H1 (cell line): ENCODE measurements around the gene TYK2. TPM values are rescaled to one million over a fixed set of nuclear protein-coding genes. Genes with fewer than 3 reads are reported as not detected.
A peak's percentile ranks its signal among the peaks of the same experiment; 100 is the strongest.

Experiments used
- CTCF ChIA-PET: fragments of 300-600 bp; sonication (Branson Sonifier 250); formaldehyde crosslinking; loops from one replicate; lab custom pipeline; 2021; ENCODE audit not compliant: partially characterized antibody; lab: Charles Lee
- POLR2A ChIA-PET: fragments of 300-600 bp; sonication (Branson Sonifier 250); formaldehyde crosslinking; loops from one replicate; lab custom pipeline; 2021; ENCODE audit warnings: inconsistent platforms; ENCODE audit not compliant: partially characterized antibody; lab: Charles Lee
- DNase-seq, 2 experiments: peaks; one replicate each; pipeline versions ENCODE4 v3.0.0 to v3.0.0-alpha.2; 2010 to 2022; ENCODE audit warnings: low spot score in 2 of 2, low read depth in 1 of 2, mixed read lengths in 1 of 2
- FAIRE-seq: peaks from 2 replicates; lab custom pipeline; 2011; peaks lifted over from hg19 to GRCh38; lab: Jason Lieb, UNC
- H2AFZ ChIP-seq: 2 replicates; pipeline ENCODE4 v1.8.1; 2012; ENCODE audit warnings: low read length, inconsistent platforms
- H2AK5ac ChIP-seq: 2 replicates; pipeline ENCODE4 v1.6.1; 2013; ENCODE audit warnings: low read depth, low read length
- H2BK120ac ChIP-seq: replicated peaks from 2 replicates; pipeline ENCODE3; 2013; ENCODE audit warnings: low read depth, low read length, inconsistent platforms
- H2BK12ac ChIP-seq: 2 replicates; pipeline ENCODE4 v1.6.1; 2013; ENCODE audit warnings: low read depth, low read length
- H2BK15ac ChIP-seq: 2 replicates; pipeline ENCODE4 v1.6.1; 2013; ENCODE audit warnings: low read length
- H2BK20ac ChIP-seq: 2 replicates; pipeline ENCODE4 v1.6.1; 2013; ENCODE audit warnings: low read length
- H2BK5ac ChIP-seq: 2 replicates; pipeline ENCODE4 v1.6.1; 2013; ENCODE audit warnings: low read depth, low read length
- H3K14ac ChIP-seq: 2 replicates; pipeline ENCODE4 v1.6.1; 2013; ENCODE audit warnings: inconsistent platforms; ENCODE audit not compliant: insufficient read length
- H3K18ac ChIP-seq: 2 replicates; pipeline ENCODE4 v1.6.1; 2013; ENCODE audit warnings: low read length; ENCODE audit errors: extremely low read depth
- H3K23ac ChIP-seq: 2 replicates; pipeline ENCODE4 v1.6.1; 2013; ENCODE audit warnings: inconsistent platforms; ENCODE audit not compliant: insufficient read length
- H3K23me2 ChIP-seq: 2 replicates; pipeline ENCODE4 v1.6.1; 2013; ENCODE audit warnings: low read depth, low read length
- H3K27ac ChIP-seq: 2 replicates; pipeline ENCODE4 v1.6.1; 2011; ENCODE audit warnings: low read depth, low read length, inconsistent platforms
- H3K27me3 ChIP-seq, 4 experiments: replicated peaks in 1 of 4; 1 replicate in 1 of 4; 2 replicates in 3 of 4; pipeline versions ENCODE4 v1.6.1 to v1.8.1; 2011 to 2013; ENCODE audit warnings: low read length in 3 of 4, mild to moderate bottlenecking in 3 of 4, inconsistent platforms in 2 of 4, mixed read lengths in 2 of 4, moderate library complexity in 1 of 4; ENCODE audit not compliant: control insufficient read depth in 3 of 4, insufficient read depth in 3 of 4; ENCODE audit errors: extremely low read depth in 1 of 4
- H3K36me3 ChIP-seq, 4 experiments: 2 replicates each; pipeline versions ENCODE4 v1.6.1 to v1.8.1; 2011 to 2013; ENCODE audit warnings: mild to moderate bottlenecking in 4 of 4, low read length in 3 of 4, moderate library complexity in 2 of 4, control low read depth in 1 of 4, inconsistent platforms in 1 of 4; ENCODE audit not compliant: insufficient read depth in 4 of 4, control insufficient read depth in 2 of 4
- H3K4ac ChIP-seq: replicated peaks from 2 replicates; pipeline ENCODE3; 2013; ENCODE audit warnings: low read length, low read depth, mixed read lengths, inconsistent platforms; ENCODE audit not compliant: insufficient read length
- H3K4me1 ChIP-seq, 4 experiments: replicated peaks in 1 of 4; 1 replicate in 1 of 4; 2 replicates in 3 of 4; pipeline versions ENCODE4 v1.6.1 to v1.8.1; 2011 to 2013; ENCODE audit warnings: low read length in 3 of 4, inconsistent platforms in 2 of 4, mixed read lengths in 1 of 4; ENCODE audit not compliant: insufficient read depth in 4 of 4, control insufficient read depth in 3 of 4
- H3K4me2 ChIP-seq, 2 experiments: 2 replicates each; pipeline versions ENCODE4 v1.6.1 to v1.8.1; 2011 to 2013; ENCODE audit warnings: low read depth in 2 of 2, low read length in 2 of 2, control low read depth in 1 of 2, inconsistent platforms in 1 of 2, mild to moderate bottlenecking in 1 of 2; ENCODE audit not compliant: insufficient read depth in 1 of 2
- H3K4me3 ChIP-seq, 4 experiments: fragments of 200-600, 300-600 bp in 1 of 4; sonication (generic), shearing (Covaris generic), sonication (Bioruptor Twin) in 1 of 4; 2 replicates each; pipeline versions ENCODE4 v1.5.1 to v1.8.1; 2011 to 2016; ENCODE audit warnings: low read length in 4 of 4, low read depth in 3 of 4, control low read depth in 2 of 4, inconsistent platforms in 2 of 4, mild to moderate bottlenecking in 2 of 4, mixed read lengths in 1 of 4, moderate library complexity in 1 of 4; ENCODE audit not compliant: insufficient read depth in 2 of 4; ENCODE audit errors: extremely low read depth in 1 of 4
- H3K56ac ChIP-seq: replicated peaks from 2 replicates; pipeline ENCODE3; 2013; ENCODE audit warnings: low read depth, mild to moderate bottlenecking, mixed read lengths, low read length, inconsistent platforms; ENCODE audit not compliant: insufficient read length
- H3K79me1 ChIP-seq: 2 replicates; pipeline ENCODE4 v1.6.1; 2013; ENCODE audit warnings: low read depth, low read length, control low read depth
- H3K79me2 ChIP-seq, 2 experiments: 2 replicates each; pipeline versions ENCODE4 v1.6.1 to v1.8.1; 2012 to 2013; ENCODE audit warnings: low read length in 2 of 2, mild to moderate bottlenecking in 2 of 2, inconsistent platforms in 1 of 2; ENCODE audit not compliant: insufficient read depth in 2 of 2, control insufficient read depth in 1 of 2
- H3K9ac ChIP-seq, 4 experiments: replicated peaks in 1 of 4; 1 replicate in 1 of 4; 2 replicates in 3 of 4; pipeline versions ENCODE4 v1.6.1 to v1.8.1; 2011 to 2013; ENCODE audit warnings: low read depth in 3 of 4, low read length in 3 of 4, control low read depth in 2 of 4, mild to moderate bottlenecking in 2 of 4, moderate library complexity in 2 of 4, inconsistent platforms in 1 of 4; ENCODE audit errors: extremely low read depth in 1 of 4
- H3K9me3 ChIP-seq, 2 experiments: 2 replicates each; pipeline versions ENCODE4 v1.6.1 to v1.8.1; 2012 to 2013; ENCODE audit warnings: mild to moderate bottlenecking in 2 of 2, moderate library complexity in 2 of 2, control low read depth in 1 of 2, inconsistent platforms in 1 of 2, low read depth in 1 of 2, low read length in 1 of 2, mixed read lengths in 1 of 2; ENCODE audit not compliant: insufficient read depth in 2 of 2
- H4K20me1 ChIP-seq, 2 experiments: replicated peaks in 1 of 2; 2 replicates each; pipeline versions ENCODE3 to v1.8.1; 2011 to 2013; ENCODE audit warnings: inconsistent platforms in 2 of 2, low read length in 2 of 2, mild to moderate bottlenecking in 1 of 2; ENCODE audit not compliant: insufficient read depth in 2 of 2, control insufficient read depth in 1 of 2
- H4K5ac ChIP-seq: 2 replicates; pipeline ENCODE4 v1.6.1; 2013; ENCODE audit warnings: low read length, low read depth, mixed read lengths, inconsistent platforms; ENCODE audit not compliant: insufficient read length
- H4K8ac ChIP-seq: 2 replicates; pipeline ENCODE4 v1.8.0; 2013; ENCODE audit warnings: mild to moderate bottlenecking, moderate library complexity, low read length, inconsistent platforms; ENCODE audit not compliant: insufficient read depth; ENCODE audit errors: extremely low read depth
- H4K91ac ChIP-seq: replicated peaks from 2 replicates; pipeline ENCODE3; 2013; ENCODE audit warnings: low read length, mixed read lengths, inconsistent platforms; ENCODE audit not compliant: insufficient read length
- BCL11A ChIP-seq, 2 experiments: IDR thresholded peaks; one replicate each; pipeline ENCODE4 v1.6.1; 2011; ENCODE audit warnings: low read depth in 2 of 2, low read length in 2 of 2, mild to moderate bottlenecking in 2 of 2
- CBX5 ChIP-seq: fragments of 300-800, 300-1000 bp; sonication (generic); IDR thresholded peaks from 2 replicates; pipeline ENCODE4 v1.7.1; 2016; ENCODE audit warnings: antibody characterized with exemption, low read length, low read depth
- CEBPB ChIP-seq: IDR thresholded peaks from 2 replicates; pipeline ENCODE4 v1.6.1; 2012; ENCODE audit warnings: low read depth, low read length
- CREB1 ChIP-seq: IDR thresholded peaks from 2 replicates; pipeline ENCODE4 v1.6.1; 2012; ENCODE audit warnings: inconsistent platforms
- EP300 ChIP-seq, 2 experiments: IDR thresholded peaks; 1 replicate in 1 of 2; 2 replicates in 1 of 2; pipeline ENCODE4 v1.6.1; 2011 to 2012; ENCODE audit warnings: low read depth in 2 of 2, low read length in 2 of 2, mild to moderate bottlenecking in 2 of 2, borderline replicate concordance in 1 of 2, inconsistent platforms in 1 of 2, moderate library complexity in 1 of 2
- EZH2 ChIP-seq: fragments of 200-600 bp; sonication (generic); IDR thresholded peaks from 2 replicates; pipeline ENCODE4 v1.7.1; 2012; ENCODE audit warnings: low read depth, mild to moderate bottlenecking, moderate library complexity, low read length, inconsistent platforms; ENCODE audit not compliant: severe bottlenecking
- HDAC6 ChIP-seq: IDR thresholded peaks from one replicate; pipeline ENCODE4 v1.7.1; 2012; ENCODE audit warnings: low read depth, mild to moderate bottlenecking, inconsistent platforms, low read length, moderate library complexity
- POLR2AphosphoS5 ChIP-seq: IDR thresholded peaks from 2 replicates; pipeline ENCODE4 v1.6.1; 2011; ENCODE audit warnings: low read depth, low read length
- POU5F1 ChIP-seq: IDR thresholded peaks from 2 replicates; pipeline ENCODE4 v1.6.1; 2011; ENCODE audit warnings: low read depth, mild to moderate bottlenecking, low read length, moderate library complexity
- RAD21 ChIP-seq, 2 experiments: IDR thresholded peaks in 1 of 2; conservative IDR thresholded peaks in 1 of 2; 2 replicates each; pipeline ENCODE4 v1.6.1; 2011; ENCODE audit warnings: low read depth in 2 of 2, low read length in 2 of 2, improper control_type of control experiment in 1 of 2, inconsistent platforms in 1 of 2, mild to moderate bottlenecking in 1 of 2, moderate library complexity in 1 of 2
- RFX5 ChIP-seq: IDR thresholded peaks from 2 replicates; pipeline ENCODE4 v1.6.1; 2011; ENCODE audit warnings: low read depth, low read length, improper control_type of control experiment, borderline replicate concordance
- TBP ChIP-seq: IDR thresholded peaks from 2 replicates; pipeline ENCODE4 v1.6.1; 2011; ENCODE audit warnings: low read depth, low read length, improper control_type of control experiment
- WGBS, 2 experiments: shearing (Covaris generic) in 1 of 2; methylation state at CpG; one replicate each; pipeline versions ENCODE4 v1.1.6 to v1.1.7; 2013 to 2015; ENCODE audit warnings: low lambda C conversion rate in 2 of 2, mixed read lengths in 2 of 2, inconsistent platforms in 1 of 2, low coverage in 1 of 2, missing lambda C conversion rate in 1 of 2; ENCODE audit not compliant: insufficient replicate concordance in 2 of 2, insufficient coverage in 1 of 2, insufficient read length in 1 of 2; ENCODE audit errors: extremely low coverage in 1 of 2, missing lambda C conversion rate in 1 of 2; 5-methylcytosine and 5-hydroxymethylcytosine counted together
- polyA plus RNA-seq, 7 experiments: library from polyadenylated mRNA; depleted of rRNA in 3 of 7; stranded (reverse) in 5 of 7; unstranded in 2 of 7; fragments of >200 nt in 5 of 7; fragments of 200-250 nt in 2 of 7; gene quantifications; 1 replicate in 5 of 7; 2 replicates in 1 of 7; 4 replicates in 1 of 7; pipeline versions ENCODE4 v1.2.1 to v1.2.3, GENCODE V29; 2011 to 2013; ENCODE audit warnings: missing spikeins in 2 of 7, mixed read lengths in 2 of 7
- total RNA-seq: library from RNA; stranded (reverse); fragmentation: NEBNext Ultra II Directional; extraction: Animal tissue kit (Norgen Biotek cat#: 25700); gene quantifications from 2 replicates; pipeline ENCODE4 v1.2.1, GENCODE V29; 2021

Gene TYK2
- total and polyA plus RNA-seq, 2 of the 8 experiments (the other 6 are each of a cell fraction or from before 2014, with no cell fraction given) = 32.1 to 40.8 TPM

- Histone ChIP-seq H2BK20ac (no peak overlapping the region; the same call in 1 of the 2 replicates), H2BK15ac (no peak overlapping the region), H3K9me3 (peaks cover 0 to 2% of the 10 kb centered on the region in 2 experiments; a peak in 1 of 4 replicates), H3K27me3 (peaks cover 39 to 82% (median 71%) of the 10 kb centered on the region in 4 experiments), H2AFZ (no peak overlapping the region), H4K91ac (peak overlapping the region; percentile 22), H2BK12ac (no peak overlapping the region), H3K4me1 (peaks cover 5 to 26% (median 13%) of the 10 kb centered on the region in 4 experiments), H2BK120ac (no peak overlapping the region), H3K9ac (no peak overlapping the region), H3K36me3 (no peaks in the 10 kb centered on the region), H3K14ac (no peak overlapping the region), H4K5ac (no peak overlapping the region), H3K56ac (no peak overlapping the region), H4K8ac (no peak overlapping the region), H3K18ac (no peak overlapping the region), H3K79me1 (no peaks in the 10 kb centered on the region), H2AK5ac (no peak overlapping the region), H3K27ac (no peak overlapping the region), H3K23ac (no peak overlapping the region), H3K4me2 (peak overlapping the region; percentile 98), H3K4ac (no peak overlapping the region), H2BK5ac (no peak overlapping the region), H3K23me2 (peaks cover 14% of the 10 kb centered on the region; the same call in 1 of the 2 replicates), H3K4me3 (peak overlapping the region in 3 of 4 experiments; percentile 37 to 60 (median 55); a peak in 7 of 8 replicates), H4K20me1 (peaks cover 0 to 15% of the 10 kb centered on the region in 2 experiments), H3K79me2 (no peaks in the 10 kb centered on the region)
- WGBS, 2 experiments = 5% methylated on average over 24 of the region's 32 CpGs; no CpG with 5 or more reads in 1 of the 2 experiments
- POLR2A ChIA-PET = interaction anchor here (0.6 to 5.0 kb wide), 3 partner anchors 14 to 98 kb away, joined by 3 to 33 read pairs (median 3); partner anchors contain the start of genes CDC37 and S1PR5
- DNase-seq (peak in 1 of 2 experiments; percentile 53), FAIRE-seq (no peak)
- CTCF ChIA-PET = interaction anchor here (0.9 to 9.4 kb wide), 13 partner anchors 11 to 393 kb away, joined by 3 to 172 read pairs (median 5); partner anchors contain the start of gene CDC37
- TF ChIP-seq CREB1 (no peak), CEBPB (no peak), BCL11A (IDR thresholded peaks at IDR 0.05; ENCODE audit: low read depth in 2 of 2, low read length in 2 of 2) (no peak), RAD21 (IDR thresholded peaks at IDR 0.05 in 1 of 2, conservative IDR thresholded peaks at IDR 0.05 in 1 of 2; ENCODE audit: low read depth in 2 of 2, low read length in 2 of 2) (no peak), RFX5 (no peak), TBP (no peak), HDAC6 (no peak), CBX5 (no peak), POU5F1 (no peak), POLR2AphosphoS5 (no peak), EZH2 (no peak), EP300 (IDR thresholded peaks at IDR 0.05; ENCODE audit: borderline replicate concordance in 1 of 2, low read depth in 2 of 2, low read length in 2 of 2) (no peak)
These were observed 38.3 kb upstream of the TYK2 start for GRCh38 chr19:10418485-10419199.
